Measurements from ENCODE around the gene PLEKHJ1. TPM values are rescaled to one million over a fixed set of nuclear protein-coding genes. Genes with fewer than 3 reads are reported as not detected.

PLEKHJ1 gene
- polyA plus RNA-seq, 1 of the 3 experiments (the other 2 are of a cell fraction) = 151 TPM

- CTCF ChIA-PET = interaction anchor here (1.3 kb wide), 1 partner anchor 36 kb away, joined by 4 read pairs; no protein-coding TSS in a partner anchor
- no peak for DNase-seq
- H3K27me3 ChIP-seq (ENCODE audit: insufficient read depth) = no peaks in the 10 kb centered on the region
- no peak overlapping the region for H3K9ac ChIP-seq
- peaks cover 42% of the 10 kb centered on the region for H3K79me2 ChIP-seq (ENCODE audit: insufficient read depth)
- TF ChIP-seq RFX5 (IDR thresholded peaks at IDR 0.05; ENCODE audit: low read length) (no peak), GATA2 (CRISPR knock-in tag; IDR thresholded peaks at IDR 0.05) (no peak), REST (IDR thresholded peaks at IDR 0.05; ENCODE audit: low read depth, low read length) (no peak), SMC3 (IDR thresholded peaks at IDR 0.05; ENCODE audit: low read depth, low read length) (no peak), FOXJ3 (CRISPR knock-in tag; IDR thresholded peaks at IDR 0.05) (no peak)
- WGBS (ENCODE audit: low lambda C conversion rate) = 94% methylated on average over 28 of the region's 32 CpGs
- no peak overlapping the region for H3K4me3 ChIP-seq (ENCODE audit: low read depth in 2 of 2, low read length in 1 of 2)
- no peaks in the 10 kb centered on the region for H3K4me1 ChIP-seq (ENCODE audit: control insufficient read depth in 1 of 2, insufficient read depth in 2 of 2, low read depth in 1 of 2, low read length in 1 of 2)
- peaks cover 18% of the 10 kb centered on the region for H4K20me1 ChIP-seq (ENCODE audit: insufficient read depth)
- no peaks in the 10 kb centered on the region for H3F3A ChIP-seq (replicated peaks; ENCODE audit: insufficient read depth)
- H3K9me2 ChIP-seq = no peaks in the 10 kb centered on the region
- peaks cover 0 to 45% of the 10 kb centered on the region in 2 experiments for H3K36me3 ChIP-seq (replicated peaks in 1 of 2; ENCODE audit: control insufficient read depth in 1 of 2, insufficient read depth in 2 of 2, low read length in 1 of 2)
- no peak overlapping the region for H3K27ac ChIP-seq (ENCODE audit: low read depth in 2 of 2, low read length in 1 of 2)
- H2AFZ ChIP-seq (ENCODE audit: low read depth) = no peak overlapping the region
- no peak overlapping the region for H3K4me2 ChIP-seq
- no peaks in the 10 kb centered on the region for H3K9me3 ChIP-seq
- POLR2A ChIA-PET = no interaction called here
Observed at GRCh38 chr19:2191456-2192310, 44.4 kb downstream of the PLEKHJ1 start.

- no peak overlapping the region for H3K4me2 ChIP-seq
- POLR2A ChIA-PET = no interaction called here
- H2AFZ ChIP-seq (ENCODE audit: low read depth) = no peak overlapping the region
- no peak overlapping the region for H3K27ac ChIP-seq (ENCODE audit: low read depth in 2 of 2, low read length in 1 of 2)
- H3F3A ChIP-seq (replicated peaks; ENCODE audit: insufficient read depth) = peaks cover under 1% of the 10 kb centered on the region
- H3K36me3 ChIP-seq (replicated peaks in 1 of 2; ENCODE audit: control insufficient read depth in 1 of 2, insufficient read depth in 2 of 2, low read length in 1 of 2) = peaks cover 0 to 45% of the 10 kb centered on the region in 2 experiments
- no peaks in the 10 kb centered on the region for H3K4me1 ChIP-seq (ENCODE audit: control insufficient read depth in 1 of 2, insufficient read depth in 2 of 2, low read depth in 1 of 2, low read length in 1 of 2)
- peaks cover 46% of the 10 kb centered on the region for H3K79me2 ChIP-seq (ENCODE audit: insufficient read depth)
- H3K9me2 ChIP-seq = no peaks in the 10 kb centered on the region
- no peak overlapping the region for H3K4me3 ChIP-seq (ENCODE audit: low read depth in 2 of 2, low read length in 1 of 2)
- H3K27me3 ChIP-seq (ENCODE audit: insufficient read depth) = no peaks in the 10 kb centered on the region
- no peaks in the 10 kb centered on the region for H3K9me3 ChIP-seq
- no peak overlapping the region for H3K9ac ChIP-seq
- peaks cover 25% of the 10 kb centered on the region for H4K20me1 ChIP-seq (ENCODE audit: insufficient read depth)
- DNase-seq = no peak
- WGBS (ENCODE audit: low lambda C conversion rate) = 97% methylated on average over 13 of the region's 37 CpGs
- CTCF ChIA-PET = no interaction called here
- TF ChIP-seq CTCF (IDR thresholded peaks at IDR 0.05) = no peak
- no peak for TF ChIP-seq NRF1 (IDR thresholded peaks at IDR 0.05; ENCODE audit: low read depth, low read length)
- no peak for TF ChIP-seq RXRA (IDR thresholded peaks at IDR 0.05; ENCODE audit: borderline replicate concordance, low read depth)
- TF ChIP-seq POLR2AphosphoS5 (IDR thresholded peaks at IDR 0.05; ENCODE audit: low read depth, low read length) = no peak
- TF ChIP-seq NFIC (IDR thresholded peaks at IDR 0.05; ENCODE audit: borderline replicate concordance) = no peak
- TF ChIP-seq USF1 (IDR thresholded peaks at IDR 0.05; ENCODE audit: borderline replicate concordance, low read depth) = no peak
- TF ChIP-seq GATA2 (CRISPR knock-in tag; IDR thresholded peaks at IDR 0.05) = no peak
- no peak for TF ChIP-seq GABPA (IDR thresholded peaks at IDR 0.05; ENCODE audit: low read depth)
- no peak for TF ChIP-seq FOXM1 (IDR thresholded peaks at IDR 0.05; ENCODE audit: low read depth)
- TF ChIP-seq MEF2A (IDR thresholded peaks at IDR 0.05; ENCODE audit: borderline replicate concordance, low read depth) = no peak
- no peak for TF ChIP-seq JUND (IDR thresholded peaks at IDR 0.05)
- TF ChIP-seq SIN3A (IDR thresholded peaks at IDR 0.05; ENCODE audit: borderline replicate concordance, low read depth, low read length) = no peak
- no peak for TF ChIP-seq SMC3 (IDR thresholded peaks at IDR 0.05; ENCODE audit: low read depth, low read length)
- no peak for TF ChIP-seq MAX (IDR thresholded peaks at IDR 0.05; ENCODE audit: low read depth)
- no peak for TF ChIP-seq USF2 (IDR thresholded peaks at IDR 0.05; ENCODE audit: borderline replicate concordance, low read depth, low read length)
- no peak for TF ChIP-seq RFX5 (IDR thresholded peaks at IDR 0.05; ENCODE audit: low read length)
Observed at GRCh38 chr19:2190848-2191455, 45.2 kb downstream of the PLEKHJ1 start.
